GM12874 (cell line): ENCODE measurements around the gene FGF21.

Experiments
- TF ChIP-seq, protein P1 (sequence below): IDR thresholded peaks from 2 replicates; pipeline ENCODE4 v1.5.1; 2011; ENCODE audit warnings: low read depth, mild to moderate bottlenecking, control low read depth, low read length, moderate library complexity; ENCODE audit not compliant: insufficient read depth

Gene FGF21

DNA sequence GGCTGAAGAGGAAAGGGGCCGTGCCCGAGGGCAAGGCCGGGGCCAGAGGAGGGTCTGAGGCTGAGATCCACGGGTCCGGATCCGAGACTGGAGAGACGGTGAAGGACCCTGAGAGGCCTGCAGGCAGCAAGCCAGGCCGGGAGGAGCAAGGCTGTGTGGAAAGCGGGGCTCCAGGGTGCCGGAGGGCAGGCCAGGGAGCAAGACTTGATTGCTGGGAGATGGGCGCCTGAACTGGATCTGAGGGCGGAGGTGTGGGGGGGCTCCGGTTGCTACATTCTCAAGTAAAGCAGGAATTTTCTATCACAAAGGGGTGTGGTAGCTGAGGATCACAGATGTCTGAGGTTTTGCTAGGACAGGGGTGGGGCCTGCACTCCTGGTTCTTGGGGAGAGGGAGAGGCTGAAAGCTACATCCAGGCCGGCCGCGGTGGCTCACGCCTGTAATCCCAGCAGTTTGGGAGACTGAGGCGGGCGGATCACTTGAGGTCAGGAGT lies 39.6 kb upstream of the FGF21 start:
- TF ChIP-seq, protein P1, sequence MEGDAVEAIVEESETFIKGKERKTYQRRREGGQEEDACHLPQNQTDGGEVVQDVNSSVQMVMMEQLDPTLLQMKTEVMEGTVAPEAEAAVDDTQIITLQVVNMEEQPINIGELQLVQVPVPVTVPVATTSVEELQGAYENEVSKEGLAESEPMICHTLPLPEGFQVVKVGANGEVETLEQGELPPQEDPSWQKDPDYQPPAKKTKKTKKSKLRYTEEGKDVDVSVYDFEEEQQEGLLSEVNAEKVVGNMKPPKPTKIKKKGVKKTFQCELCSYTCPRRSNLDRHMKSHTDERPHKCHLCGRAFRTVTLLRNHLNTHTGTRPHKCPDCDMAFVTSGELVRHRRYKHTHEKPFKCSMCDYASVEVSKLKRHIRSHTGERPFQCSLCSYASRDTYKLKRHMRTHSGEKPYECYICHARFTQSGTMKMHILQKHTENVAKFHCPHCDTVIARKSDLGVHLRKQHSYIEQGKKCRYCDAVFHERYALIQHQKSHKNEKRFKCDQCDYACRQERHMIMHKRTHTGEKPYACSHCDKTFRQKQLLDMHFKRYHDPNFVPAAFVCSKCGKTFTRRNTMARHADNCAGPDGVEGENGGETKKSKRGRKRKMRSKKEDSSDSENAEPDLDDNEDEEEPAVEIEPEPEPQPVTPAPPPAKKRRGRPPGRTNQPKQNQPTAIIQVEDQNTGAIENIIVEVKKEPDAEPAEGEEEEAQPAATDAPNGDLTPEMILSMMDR: no peak

DNA sequence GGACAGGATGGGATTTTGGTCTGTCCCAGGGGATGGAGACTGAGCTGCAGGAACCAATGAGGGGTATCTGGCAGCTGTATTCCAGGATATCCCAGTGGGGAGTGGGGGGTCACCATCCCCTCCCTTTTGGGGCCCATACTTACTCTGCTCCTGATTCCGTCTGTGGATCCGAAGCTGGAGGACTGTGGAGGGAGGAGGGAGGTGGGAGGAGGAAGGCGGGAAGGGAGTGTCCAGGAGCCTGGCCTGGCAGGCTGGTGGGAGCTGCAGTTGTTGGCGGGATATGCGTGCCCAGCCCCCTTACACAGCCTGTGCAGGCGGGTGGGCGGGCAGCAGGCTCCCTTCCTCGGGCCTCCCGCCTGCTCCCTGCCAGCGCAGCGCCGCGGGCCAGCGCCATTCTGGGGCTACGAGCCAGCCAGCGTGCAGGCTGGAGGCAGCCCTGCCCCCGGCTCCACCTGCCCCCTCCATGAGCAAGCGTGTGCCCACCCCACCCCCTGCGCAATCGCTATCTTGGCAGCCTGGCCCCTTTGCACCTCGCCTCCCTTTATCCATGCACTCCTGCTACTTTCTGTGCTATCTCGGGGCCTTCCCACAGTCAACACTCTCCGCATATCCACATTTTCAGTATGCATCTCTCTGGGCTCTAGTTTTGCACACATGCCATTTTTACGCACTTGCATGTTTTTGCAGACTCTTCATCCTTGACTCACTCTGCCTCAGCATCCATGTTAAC lies 38.6 kb upstream of the FGF21 start:
- TF ChIP-seq, protein P1: no peak

DNA sequence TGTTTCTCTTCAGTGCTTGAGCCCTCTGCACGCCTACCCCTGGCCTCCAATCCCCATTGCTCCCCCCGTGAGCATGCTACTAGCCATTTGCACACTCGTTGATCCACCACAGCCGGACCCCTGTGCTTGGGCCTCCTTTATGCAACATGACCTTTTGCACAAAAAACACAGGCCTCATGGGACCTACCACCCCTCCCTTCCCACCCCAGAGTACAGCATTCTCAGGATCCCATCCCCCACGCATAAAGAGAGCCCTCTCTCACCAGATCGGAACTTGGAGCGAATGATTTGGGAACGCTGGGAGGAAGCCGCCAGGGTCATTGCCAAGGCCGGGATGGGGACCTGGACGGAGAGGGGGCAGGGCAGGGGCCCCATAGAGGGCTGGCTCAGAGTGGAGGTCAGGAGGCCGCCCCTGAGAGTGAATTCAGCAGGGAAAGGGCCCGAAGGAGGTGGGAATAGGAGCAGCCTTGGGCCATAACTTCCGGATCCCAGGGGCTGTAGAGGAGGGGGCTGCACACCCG lies 36.6 kb upstream of the FGF21 start:
- TF ChIP-seq, protein P1: no peak

DNA sequence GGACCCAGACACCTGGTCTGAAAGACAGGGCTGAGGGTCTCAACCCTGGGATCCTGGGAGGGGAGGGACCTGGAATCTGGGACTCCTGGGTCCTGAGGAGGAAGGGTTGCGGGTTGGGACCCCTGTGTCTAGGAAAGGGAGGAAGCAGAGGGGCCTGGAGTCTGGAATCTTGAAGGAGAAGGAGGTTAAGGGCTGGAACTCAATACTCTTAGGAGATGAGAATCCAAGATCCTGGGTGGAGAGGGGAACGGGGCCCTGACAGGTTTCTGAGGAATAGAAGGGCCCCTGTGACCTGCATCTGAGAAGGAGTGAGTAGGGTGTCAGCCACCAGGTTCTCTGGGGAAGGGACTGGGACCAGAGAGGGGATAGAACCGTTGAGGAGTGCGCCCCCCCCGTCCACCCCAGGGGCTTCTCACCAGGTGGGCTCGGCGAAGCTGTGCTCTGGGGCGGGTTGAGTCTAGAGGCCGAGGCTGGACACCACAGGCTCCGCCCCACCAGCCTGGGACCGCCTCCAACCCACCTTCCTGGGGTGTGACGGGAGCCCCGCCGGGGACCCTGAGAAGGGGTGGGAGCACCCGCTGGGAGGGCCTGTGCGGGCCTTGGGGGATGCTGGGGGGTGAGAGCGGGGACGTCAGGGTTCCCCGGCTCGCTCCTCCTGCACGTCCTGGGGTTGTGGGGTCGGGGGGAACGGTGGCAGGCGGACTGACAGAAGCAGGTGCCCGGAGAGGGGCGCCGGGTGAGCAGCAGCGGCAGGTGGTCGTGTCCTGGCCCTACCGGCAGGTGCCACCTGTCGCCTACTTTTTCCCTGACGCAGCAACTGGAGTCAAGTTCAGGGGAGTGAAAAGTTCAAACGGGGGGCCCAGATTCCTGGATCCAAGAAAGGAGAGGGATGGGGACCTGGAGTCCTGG lies 35.8 kb upstream of the FGF21 start, which contains the start of gene MAMSTR:
Gene MAMSTR (minus strand): TSS at position 463 of the 909 bp plus-strand sequence. CDS start 694 bp downstream, outside the sequence.
- TF ChIP-seq, protein P1: no peak

DNA sequence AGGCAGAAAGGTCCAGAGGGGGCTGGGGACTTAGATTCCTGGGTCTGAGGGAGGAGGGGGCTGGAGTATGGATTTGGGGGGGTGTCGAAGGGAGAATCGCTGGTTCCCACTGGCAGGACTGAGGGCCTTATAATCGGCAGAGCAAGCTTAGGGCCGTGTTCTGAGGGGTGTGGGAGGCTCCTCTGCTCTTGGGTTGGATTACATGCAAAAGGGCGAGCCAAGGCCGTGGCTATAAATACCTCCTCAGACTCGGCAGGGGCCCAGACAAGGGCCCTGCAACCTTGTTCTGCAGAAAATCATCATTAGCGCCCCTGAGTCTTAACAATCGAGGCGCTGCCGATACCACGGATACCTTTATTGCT lies 35.1 kb upstream of the FGF21 start:
- TF ChIP-seq, protein P1: no peak

DNA sequence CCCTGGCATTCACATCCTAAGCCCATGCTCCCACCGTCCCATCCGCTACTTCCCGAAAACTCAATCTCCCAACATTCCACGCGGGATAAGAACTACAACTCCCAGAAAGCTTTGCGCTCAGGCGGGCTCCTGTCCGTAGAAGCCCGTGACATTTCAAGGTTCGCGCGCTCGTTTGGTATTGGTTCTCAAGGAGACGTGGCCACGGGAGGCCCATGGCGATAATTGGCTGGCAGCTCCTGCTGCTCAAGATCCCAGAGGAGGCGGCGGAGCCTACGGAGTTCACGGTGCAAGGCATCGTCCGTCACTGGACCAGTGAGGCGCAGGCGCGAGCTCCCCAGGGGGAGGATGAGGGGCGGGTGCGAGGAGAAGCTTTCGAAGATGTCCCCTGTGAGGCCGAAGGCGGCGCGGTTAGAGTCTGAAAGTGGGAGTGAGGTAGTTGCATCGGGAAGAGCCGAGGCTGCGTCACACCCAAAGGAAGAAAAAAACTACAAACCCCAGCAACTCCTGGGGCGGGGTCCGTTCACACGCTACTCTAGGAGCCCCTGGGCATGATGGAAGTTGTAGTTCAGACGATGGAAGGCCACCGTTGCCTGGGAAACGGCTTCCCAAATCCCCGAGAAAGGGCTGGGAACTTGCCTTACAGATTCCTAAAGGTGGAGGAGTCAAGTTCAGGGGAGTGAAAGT lies 34.6 kb upstream of the FGF21 start:
- TF ChIP-seq, protein P1: no peak

DNA sequence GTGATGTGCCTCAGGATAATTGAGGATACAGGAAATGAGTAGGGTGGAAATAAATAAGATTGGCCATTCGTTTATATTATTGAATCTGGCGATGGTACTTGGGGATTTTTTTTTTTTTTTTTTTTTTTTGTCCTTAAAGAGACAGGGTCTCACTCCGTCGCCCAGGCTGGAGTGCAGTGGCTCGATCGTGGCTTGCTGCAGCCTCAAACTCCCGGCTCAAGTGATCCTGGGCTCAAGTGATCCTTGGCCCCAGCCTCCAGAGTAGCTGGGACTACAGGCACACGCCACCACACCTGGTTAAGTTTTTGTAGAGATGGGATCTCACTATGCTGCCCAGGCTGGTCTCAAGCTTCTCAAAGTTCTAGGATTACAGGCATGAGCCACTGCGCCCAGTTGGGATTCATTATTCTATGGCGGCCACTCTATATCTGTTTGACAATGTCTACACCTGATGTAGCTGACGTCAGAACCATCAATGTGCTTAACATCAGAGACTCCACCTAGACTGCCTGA lies 33.1 kb upstream of the FGF21 start:
- TF ChIP-seq, protein P1: no peak
